ENCODE results near the gene ABCG1.

- TF ChIP-seq CTCF (IDR thresholded peaks at IDR 0.05; ENCODE audit: low read length) (no peak), EZH2phosphoT487 (IDR thresholded peaks at IDR 0.05; ENCODE audit: low read length) (no peak), EZH2 (optimal IDR thresholded peaks at IDR 0.05; ENCODE audit: low read depth, low read length) (no peak)
These were observed 76.9 kb downstream of the ABCG1 start for GRCh38 chr21:42295845-42296244.
